ENCODE measurements around the gene CTSE. TPM values are rescaled to one million over a fixed set of nuclear protein-coding genes. Genes with fewer than 3 reads are reported as not detected.

CTSE gene
- total and polyA plus RNA-seq, 2 of the 8 experiments (the other 6 are each of a cell fraction or from before 2014, with no cell fraction given): 0.03 TPM; not detected in 1

DNA sequence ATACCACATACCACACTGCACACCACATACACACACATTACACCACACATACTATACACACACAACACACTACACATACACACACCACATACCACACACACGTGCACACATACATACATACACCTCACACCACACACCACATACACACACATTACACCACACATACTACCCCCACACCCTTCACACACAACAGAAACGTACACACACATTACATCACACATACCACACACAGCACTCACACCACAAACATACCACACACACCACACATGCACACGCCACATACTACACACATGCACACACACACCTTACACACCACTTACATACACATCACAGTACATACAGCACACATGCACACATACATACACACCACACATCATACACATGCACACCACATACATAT lies 49.0 kb downstream of the CTSE start (continued):
- TF ChIP-seq, protein P1, sequence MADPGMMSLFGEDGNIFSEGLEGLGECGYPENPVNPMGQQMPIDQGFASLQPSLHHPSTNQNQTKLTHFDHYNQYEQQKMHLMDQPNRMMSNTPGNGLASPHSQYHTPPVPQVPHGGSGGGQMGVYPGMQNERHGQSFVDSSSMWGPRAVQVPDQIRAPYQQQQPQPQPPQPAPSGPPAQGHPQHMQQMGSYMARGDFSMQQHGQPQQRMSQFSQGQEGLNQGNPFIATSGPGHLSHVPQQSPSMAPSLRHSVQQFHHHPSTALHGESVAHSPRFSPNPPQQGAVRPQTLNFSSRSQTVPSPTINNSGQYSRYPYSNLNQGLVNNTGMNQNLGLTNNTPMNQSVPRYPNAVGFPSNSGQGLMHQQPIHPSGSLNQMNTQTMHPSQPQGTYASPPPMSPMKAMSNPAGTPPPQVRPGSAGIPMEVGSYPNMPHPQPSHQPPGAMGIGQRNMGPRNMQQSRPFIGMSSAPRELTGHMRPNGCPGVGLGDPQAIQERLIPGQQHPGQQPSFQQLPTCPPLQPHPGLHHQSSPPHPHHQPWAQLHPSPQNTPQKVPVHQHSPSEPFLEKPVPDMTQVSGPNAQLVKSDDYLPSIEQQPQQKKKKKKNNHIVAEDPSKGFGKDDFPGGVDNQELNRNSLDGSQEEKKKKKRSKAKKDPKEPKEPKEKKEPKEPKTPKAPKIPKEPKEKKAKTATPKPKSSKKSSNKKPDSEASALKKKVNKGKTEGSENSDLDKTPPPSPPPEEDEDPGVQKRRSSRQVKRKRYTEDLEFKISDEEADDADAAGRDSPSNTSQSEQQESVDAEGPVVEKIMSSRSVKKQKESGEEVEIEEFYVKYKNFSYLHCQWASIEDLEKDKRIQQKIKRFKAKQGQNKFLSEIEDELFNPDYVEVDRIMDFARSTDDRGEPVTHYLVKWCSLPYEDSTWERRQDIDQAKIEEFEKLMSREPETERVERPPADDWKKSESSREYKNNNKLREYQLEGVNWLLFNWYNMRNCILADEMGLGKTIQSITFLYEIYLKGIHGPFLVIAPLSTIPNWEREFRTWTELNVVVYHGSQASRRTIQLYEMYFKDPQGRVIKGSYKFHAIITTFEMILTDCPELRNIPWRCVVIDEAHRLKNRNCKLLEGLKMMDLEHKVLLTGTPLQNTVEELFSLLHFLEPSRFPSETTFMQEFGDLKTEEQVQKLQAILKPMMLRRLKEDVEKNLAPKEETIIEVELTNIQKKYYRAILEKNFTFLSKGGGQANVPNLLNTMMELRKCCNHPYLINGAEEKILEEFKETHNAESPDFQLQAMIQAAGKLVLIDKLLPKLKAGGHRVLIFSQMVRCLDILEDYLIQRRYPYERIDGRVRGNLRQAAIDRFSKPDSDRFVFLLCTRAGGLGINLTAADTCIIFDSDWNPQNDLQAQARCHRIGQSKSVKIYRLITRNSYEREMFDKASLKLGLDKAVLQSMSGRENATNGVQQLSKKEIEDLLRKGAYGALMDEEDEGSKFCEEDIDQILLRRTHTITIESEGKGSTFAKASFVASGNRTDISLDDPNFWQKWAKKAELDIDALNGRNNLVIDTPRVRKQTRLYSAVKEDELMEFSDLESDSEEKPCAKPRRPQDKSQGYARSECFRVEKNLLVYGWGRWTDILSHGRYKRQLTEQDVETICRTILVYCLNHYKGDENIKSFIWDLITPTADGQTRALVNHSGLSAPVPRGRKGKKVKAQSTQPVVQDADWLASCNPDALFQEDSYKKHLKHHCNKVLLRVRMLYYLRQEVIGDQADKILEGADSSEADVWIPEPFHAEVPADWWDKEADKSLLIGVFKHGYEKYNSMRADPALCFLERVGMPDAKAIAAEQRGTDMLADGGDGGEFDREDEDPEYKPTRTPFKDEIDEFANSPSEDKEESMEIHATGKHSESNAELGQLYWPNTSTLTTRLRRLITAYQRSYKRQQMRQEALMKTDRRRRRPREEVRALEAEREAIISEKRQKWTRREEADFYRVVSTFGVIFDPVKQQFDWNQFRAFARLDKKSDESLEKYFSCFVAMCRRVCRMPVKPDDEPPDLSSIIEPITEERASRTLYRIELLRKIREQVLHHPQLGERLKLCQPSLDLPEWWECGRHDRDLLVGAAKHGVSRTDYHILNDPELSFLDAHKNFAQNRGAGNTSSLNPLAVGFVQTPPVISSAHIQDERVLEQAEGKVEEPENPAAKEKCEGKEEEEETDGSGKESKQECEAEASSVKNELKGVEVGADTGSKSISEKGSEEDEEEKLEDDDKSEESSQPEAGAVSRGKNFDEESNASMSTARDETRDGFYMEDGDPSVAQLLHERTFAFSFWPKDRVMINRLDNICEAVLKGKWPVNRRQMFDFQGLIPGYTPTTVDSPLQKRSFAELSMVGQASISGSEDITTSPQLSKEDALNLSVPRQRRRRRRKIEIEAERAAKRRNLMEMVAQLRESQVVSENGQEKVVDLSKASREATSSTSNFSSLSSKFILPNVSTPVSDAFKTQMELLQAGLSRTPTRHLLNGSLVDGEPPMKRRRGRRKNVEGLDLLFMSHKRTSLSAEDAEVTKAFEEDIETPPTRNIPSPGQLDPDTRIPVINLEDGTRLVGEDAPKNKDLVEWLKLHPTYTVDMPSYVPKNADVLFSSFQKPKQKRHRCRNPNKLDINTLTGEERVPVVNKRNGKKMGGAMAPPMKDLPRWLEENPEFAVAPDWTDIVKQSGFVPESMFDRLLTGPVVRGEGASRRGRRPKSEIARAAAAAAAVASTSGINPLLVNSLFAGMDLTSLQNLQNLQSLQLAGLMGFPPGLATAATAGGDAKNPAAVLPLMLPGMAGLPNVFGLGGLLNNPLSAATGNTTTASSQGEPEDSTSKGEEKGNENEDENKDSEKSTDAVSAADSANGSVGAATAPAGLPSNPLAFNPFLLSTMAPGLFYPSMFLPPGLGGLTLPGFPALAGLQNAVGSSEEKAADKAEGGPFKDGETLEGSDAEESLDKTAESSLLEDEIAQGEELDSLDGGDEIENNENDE (IDR thresholded peaks at IDR 0.05; ENCODE audit: insufficient replicate concordance, low read length): no peak
- TF ChIP-seq TEAD4 (IDR thresholded peaks at IDR 0.05; ENCODE audit: low read depth, low read length) (no peak), CTBP2 (IDR thresholded peaks at IDR 0.05; ENCODE audit: borderline replicate concordance, insufficient read depth, insufficient read length, low read length) (no peak), TAF7 (optimal IDR thresholded peaks at IDR 0.05; ENCODE audit: borderline replicate concordance, low read depth, low read length) (no peak), POU5F1 (IDR thresholded peaks at IDR 0.05; ENCODE audit: low read depth, low read length) (no peak), NANOG (IDR thresholded peaks at IDR 0.05; ENCODE audit: insufficient read depth, low read depth, low read length, poor library complexity, severe bottlenecking) (no peak), SP2 (IDR thresholded peaks at IDR 0.05; ENCODE audit: low read length) (no peak), NRF1 (IDR thresholded peaks at IDR 0.05; ENCODE audit: low read depth, low read length) (no peak)
- TF ChIP-seq, protein P2, sequence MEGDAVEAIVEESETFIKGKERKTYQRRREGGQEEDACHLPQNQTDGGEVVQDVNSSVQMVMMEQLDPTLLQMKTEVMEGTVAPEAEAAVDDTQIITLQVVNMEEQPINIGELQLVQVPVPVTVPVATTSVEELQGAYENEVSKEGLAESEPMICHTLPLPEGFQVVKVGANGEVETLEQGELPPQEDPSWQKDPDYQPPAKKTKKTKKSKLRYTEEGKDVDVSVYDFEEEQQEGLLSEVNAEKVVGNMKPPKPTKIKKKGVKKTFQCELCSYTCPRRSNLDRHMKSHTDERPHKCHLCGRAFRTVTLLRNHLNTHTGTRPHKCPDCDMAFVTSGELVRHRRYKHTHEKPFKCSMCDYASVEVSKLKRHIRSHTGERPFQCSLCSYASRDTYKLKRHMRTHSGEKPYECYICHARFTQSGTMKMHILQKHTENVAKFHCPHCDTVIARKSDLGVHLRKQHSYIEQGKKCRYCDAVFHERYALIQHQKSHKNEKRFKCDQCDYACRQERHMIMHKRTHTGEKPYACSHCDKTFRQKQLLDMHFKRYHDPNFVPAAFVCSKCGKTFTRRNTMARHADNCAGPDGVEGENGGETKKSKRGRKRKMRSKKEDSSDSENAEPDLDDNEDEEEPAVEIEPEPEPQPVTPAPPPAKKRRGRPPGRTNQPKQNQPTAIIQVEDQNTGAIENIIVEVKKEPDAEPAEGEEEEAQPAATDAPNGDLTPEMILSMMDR (IDR thresholded peaks at IDR 0.05; ENCODE audit: control extremely low read depth in 1 of 3, insufficient read depth in 1 of 3, low read depth in 1 of 3, low read length in 3 of 3): no peak

Data from H1 (cell line).